GM19397 (cell line): ENCODE results near the gene JADE1.

Source experiments
- ATAC-seq: cut with Tn5 transposase; IDR thresholded peaks from one replicate; pipeline ENCODE4 v1.9.1; 2021; ENCODE audit warnings: mild to moderate bottlenecking, moderate library complexity; ENCODE audit not compliant: unreplicated experiment

The JADE1 gene

DNA sequence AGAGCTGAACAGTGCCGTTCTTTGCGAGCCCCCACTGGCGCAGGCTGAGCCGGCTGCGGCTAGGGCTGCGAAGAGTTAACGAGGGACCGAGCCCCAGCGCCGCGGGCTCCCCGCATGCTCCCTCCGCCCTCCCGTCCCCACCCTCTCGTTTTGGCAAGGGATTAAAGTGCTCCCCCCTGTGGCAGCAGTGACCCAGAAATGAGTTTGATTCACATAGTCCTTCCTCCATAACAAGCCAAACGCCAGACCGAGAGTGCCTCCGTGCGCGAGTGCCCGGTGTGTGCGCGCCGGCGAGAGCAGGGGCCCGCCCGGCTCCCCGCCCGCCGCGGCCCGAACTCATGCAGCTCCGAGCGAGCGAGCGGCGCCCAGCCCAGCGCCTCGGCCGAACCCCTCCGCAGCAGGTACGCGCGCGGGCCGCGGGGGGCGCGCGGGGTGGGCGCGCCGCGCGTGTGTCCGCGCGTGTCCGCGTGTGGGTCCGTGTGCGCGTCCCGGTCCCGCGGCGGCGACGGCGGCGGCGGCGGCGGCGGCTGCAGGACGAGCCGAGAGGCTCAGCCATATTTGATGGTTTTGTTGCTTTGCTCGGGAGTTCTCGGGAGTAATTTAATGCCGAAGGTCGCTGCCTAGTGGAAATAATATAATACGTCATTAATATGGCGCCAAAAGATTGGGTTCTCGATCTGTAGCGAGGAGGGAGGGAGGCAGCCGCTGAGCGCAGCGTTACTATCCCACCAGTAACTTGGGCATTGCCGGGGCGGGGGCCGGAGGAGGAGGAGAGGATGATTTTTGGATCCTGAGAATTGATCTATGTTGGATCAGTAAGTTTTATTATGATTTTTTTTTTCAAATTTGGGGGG is at the start of gene JADE1:
TSS of gene JADE1 (plus strand) at position 224 of the 854 bp plus-strand sequence. CDS start 22,059 bp downstream, outside the sequence.
- peak; percentile 47 for ATAC-seq

DNA sequence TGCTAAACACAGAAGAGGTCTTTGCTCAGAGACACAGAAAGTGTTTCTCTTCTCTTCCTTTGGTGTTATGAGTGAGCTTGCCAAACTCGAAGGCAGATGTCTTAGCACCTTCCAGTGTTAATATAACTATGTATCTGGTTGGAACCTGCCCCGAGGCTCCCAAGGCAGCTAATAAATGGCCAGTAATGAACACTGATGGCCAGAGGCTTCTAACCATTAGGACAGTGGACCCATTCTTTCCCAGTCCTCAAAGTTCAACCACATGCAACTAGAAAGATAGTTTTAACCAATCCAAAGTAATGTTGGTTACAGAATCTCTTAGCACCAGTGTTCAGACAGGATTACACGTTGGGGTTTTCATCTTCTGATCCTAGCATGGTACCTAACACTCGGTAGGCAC is 42.7 kb upstream of the JADE1 start:
- no peak for ATAC-seq

DNA sequence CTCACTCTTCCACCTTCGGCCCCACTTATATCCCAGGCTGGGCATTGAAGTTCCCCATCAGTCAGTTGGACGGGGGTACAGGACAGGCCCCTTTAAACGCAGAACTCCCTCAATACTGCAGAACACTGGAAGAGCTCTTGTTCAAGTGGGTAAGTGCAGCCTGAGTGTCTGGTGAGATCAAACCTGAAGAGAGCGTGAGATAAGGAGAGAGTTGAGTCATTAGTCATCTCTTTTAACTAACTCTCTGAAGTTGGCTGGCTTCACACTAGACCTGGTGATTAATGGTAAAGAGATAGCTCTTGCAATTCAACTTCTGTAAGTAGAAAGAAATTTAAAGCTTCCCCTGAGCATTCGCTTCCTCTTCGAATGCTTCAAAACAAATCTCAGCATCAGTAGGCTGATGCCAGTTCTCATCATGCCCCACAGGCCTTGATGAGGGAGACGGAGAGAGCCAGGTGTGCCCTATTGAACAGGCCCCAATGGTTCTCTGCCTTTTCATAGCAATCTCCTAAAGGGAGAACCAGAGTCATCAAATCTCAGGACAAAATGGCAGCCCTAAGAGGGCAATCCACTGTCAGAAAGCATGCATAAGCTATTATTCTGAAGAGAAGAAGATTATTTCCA is 41.0 kb upstream of the JADE1 start:
- no peak for ATAC-seq

DNA sequence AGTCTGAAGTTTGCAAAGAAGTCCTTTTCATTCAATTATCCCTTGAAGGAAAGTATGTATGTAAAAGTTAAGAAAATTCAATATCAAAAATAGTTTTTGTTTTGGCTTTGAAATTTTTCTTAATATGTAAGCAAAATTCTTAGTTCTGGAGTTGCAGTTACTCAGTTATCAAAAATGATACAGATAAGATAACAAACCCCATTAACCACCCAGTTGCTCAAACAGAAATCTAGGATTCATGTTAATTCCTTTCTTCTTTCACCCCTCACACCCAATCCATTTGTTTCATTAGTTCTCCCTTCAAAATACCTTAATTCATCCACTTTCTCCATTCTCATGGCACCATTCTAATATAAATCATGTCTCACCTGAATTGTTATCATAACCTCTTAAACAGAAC is 40.5 kb upstream of the JADE1 start:
- no peak for ATAC-seq

DNA sequence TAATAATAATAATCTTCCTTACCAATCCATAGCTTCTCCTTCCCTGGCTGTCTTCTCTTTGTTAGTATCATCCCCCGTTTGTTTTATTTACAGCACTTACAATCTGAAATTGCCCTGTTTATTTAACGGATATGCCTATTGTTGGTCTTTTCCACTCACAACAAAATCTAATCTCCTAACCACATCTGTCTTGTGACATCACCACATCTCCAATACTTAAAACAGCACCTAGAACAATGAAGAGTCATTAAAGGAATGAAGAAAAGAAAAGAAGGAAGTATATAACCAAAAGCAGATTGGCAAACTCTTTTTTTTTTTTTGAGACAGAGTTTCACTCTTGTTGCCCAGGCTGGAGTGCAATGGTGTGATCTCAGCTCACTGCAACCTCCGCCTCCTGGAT is 38.7 kb upstream of the JADE1 start:
- no peak for ATAC-seq

DNA sequence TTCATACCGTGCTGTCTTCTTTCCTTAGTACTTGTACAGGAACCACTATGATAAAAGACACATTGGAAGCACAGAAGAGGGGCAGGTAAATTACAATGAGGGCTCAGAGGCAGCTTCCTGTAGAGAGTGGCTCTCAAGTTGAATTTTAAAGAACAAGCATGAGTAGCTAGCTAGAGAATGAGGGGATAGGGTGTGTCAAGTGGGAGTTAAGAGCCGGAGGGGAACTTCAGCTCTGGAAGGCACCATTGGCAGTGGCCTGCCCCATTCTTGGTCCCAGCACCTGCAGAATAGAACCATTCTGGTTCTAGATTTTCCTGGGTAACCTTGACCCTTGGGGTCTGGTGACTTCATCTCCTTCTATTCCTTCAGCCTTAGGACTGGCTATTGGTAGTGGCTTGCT is 34.0 kb upstream of the JADE1 start:
- ATAC-seq: no peak

DNA sequence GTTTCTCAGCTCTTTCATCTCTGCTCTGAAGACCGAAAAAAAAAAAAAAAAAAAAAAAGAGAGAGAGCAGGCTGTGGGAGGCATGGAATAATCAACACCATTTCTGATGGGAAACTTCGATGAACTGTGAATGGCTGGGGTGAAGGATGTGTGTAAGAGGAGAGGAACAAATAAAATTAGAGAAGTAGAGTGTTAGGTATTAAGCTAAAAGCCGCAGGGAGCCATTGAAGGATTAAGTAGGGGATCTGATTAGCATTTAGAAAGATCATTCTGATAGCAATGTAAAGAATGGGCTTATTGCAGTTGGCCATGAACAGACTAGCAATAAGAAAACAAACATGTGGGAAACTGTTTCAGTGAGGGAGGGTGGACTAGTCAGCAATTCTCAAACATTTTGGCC is 33.6 kb upstream of the JADE1 start:
- no peak for ATAC-seq

DNA sequence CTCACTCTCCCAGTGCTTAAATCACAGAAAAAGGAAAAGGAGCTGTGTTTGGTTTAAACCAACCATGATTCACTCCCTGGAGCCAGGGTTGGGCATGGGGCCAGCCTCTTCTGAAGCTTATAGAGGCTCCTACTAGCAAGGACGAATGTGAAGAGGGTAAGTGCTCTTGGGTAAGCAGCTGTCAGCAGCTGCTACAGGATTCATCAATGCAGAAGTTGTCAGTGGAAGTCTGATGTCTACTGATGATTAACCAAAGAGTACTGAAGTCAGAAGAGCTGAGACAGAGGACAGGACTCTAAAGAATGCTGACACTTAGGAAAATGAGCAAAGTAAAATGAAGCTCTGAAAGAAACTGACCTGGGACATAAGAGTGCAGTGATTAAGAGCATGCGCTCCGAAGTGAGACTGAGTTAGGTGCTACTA is 32.7 kb upstream of the JADE1 start:
- ATAC-seq: no peak

DNA sequence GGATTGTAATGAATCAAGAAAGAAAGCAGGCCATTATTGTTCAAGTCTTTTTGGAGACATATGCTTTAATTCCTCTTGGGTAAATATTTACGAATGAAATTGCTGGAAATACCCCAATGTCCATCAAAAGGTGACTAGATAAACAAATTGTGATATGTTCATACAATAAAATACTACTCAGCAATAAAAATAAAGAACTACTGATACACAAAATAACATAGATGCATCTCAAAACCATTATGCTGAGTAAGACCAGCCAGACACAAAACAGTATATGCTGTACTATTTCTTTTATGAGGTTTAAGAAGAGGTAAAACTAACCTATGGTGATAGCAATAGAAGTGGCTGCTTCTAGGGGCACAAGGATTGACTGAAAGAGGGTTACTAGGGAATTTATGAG is 28.8 kb upstream of the JADE1 start:
- no peak for ATAC-seq

DNA sequence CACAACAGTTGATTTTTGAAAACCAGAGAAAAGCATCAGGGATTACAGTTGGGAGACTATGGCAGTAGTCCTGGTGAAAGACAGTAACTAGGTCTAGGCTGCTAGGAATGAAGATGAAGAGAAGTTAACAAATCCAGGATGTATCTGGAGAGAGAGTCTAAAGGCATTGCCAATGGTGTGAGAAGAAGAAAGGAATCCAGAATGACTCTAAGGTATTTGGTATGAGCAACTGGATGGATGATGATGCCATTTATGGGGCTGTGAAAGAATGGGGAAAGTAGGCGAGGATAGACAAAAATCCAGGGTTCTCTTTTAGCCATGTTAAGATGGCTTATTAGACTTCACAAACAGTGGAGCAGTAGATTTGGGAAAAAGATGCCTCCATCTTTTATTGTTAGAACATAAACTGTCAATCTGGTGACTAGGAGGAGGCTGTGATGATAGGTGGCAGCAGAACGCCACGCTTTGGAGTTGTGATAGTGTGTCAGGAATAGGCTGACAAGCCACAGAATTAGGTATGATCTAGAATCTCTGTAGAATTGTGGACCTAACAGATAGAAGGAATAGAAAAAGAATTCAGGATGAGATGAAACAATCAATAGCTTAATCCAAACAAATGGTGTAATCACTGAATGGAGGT is 27.3 kb upstream of the JADE1 start:
- ATAC-seq: no peak

DNA sequence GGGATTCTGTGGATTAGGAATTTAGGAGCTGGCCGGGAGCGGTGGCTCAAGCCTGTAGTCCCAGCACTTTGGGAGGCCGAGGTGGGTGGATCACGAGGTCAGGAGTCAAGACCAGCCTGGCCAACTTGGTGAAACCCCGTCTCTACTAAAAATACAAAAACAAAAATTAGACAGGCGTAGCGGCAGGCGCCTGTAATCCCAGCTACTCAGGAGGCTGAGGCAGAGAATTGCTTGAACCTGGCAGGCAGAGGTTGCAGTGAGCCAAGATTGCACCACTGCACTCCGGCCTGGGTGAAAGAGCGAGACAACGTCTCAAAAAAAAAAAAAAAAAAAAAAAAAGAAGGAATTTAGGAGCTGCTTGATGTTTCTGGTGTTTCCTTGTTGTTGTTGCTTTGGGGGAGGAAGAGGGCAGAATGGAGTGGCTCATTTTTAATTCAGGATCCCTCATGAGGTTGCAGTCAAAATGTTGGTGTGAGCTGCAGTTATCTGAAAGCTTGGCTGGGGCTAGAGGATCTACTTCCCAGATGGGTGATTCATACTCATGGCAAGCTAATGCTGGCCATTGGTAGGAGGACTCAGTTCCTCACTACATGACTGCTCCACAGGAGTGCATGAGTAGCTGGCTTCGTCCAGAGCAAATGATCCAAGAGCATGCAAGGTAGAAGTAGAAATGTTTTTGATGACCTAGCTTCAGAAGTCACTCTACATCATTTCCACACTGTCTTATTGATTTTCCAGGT is 26.5 kb upstream of the JADE1 start:
- no peak for ATAC-seq

DNA sequence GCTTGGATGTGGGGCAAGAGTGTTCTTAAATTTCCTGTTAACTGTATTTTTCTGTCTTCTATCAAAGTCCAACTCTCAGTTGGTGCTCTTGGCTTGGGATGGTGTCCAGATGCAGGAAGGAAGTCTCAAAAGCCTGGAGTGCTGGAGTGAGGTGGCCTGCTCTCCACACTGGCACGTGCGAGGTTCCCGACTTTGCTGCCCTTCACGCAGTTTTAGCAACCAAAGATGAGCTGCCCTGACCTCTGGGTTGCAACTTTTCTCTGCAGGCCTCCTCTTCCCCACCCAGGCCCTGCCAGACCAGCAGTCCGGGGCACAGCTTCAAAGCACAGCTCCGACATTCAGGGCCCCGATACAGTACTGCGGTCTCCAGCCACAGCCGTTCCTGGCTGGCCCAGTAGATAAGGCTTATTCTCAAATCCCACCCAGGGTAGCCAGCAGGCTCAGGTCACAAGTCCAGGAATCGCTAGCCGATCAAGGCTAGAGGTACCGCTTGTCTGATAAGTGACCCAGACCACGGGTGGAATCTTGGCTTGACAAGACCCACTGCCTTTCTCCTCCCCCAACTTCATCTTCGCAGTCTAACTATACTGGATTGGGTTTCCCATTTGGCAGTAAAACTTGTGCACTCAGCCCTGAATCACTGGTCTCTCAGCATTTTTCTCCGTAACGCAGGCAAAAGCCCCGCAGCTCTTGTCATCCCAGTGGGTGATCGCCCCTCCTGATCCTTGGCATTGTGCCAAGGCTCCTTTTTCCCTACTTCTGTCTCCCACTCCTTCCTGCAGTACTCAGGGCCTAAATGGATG is 21.8 kb upstream of the JADE1 start:
- no peak for ATAC-seq

DNA sequence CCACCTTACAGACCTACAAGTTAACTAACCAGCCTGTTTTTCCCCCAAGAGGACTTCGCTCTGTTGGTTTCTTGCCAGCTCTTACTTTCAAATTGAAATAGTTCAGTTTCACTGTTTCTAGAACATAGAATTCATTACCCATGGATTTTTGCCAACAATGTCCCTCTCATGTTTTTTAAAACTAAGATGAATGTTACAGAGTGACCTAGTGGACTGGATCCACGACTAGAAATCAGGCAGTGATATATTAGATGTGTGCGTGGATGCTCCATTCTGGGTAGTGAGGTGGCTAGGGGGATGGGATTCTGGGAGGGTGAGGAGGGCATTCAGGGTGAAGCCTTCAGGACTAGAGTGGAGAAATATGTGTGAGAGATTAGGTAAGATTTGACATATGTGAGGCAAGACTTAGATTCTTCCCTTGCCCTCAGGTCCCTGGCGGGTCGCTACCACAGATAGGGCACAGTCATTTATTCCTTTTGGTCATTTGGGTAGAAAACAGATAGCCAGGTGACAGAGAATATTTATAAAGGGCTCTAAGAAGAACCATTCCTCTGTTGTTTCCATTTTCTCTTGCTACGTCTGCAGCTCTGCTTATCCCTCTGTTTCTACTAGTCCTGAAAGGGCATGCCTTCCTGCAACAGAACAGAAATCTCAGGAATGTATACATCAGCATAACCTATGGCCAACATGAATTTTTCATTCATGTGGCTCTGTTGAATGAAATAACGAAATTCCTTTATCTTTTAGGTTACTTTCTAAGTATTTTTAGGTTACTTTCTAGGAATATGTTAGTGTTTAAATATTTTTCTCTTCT is 15.4 kb upstream of the JADE1 start:
- no peak for ATAC-seq

DNA sequence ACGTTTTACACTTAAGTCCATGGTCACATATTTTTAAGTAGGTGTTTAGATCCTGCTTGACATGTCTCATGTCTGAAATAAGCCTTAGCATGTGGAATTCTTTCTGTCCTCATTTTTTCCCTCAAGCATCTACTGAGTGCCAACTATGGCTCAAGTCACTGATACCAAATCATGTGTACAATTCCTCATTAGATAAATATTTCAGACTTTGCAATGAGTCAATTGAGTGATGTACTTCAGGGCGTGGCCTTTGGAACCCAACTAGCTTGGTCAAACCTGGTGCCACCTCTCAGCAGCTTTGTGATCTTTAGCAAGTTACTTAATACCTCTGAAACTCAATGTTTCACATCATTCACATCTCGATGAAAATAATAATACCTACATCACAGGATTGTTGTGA is 12.6 kb upstream of the JADE1 start:
- ATAC-seq: no peak

DNA sequence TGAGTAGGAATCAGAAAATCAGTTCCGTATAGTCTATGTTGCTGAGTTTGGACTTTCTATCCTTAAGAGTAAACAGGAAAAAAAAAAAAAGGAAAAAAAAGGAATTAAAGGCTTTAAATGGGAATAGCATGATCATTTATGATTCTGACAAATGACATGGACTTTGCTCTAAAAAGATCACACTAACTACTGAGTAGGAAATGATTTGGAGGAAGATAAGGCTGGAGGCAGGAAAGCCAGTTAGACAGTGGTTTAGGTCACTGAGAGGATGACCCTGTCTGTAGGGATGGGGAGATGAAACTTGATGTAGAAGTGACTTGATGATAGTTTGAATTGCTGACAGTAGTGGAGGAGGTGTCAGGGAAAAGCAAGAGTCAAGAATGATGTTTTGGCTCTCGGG is 9.2 kb upstream of the JADE1 start:
- no peak for ATAC-seq

DNA sequence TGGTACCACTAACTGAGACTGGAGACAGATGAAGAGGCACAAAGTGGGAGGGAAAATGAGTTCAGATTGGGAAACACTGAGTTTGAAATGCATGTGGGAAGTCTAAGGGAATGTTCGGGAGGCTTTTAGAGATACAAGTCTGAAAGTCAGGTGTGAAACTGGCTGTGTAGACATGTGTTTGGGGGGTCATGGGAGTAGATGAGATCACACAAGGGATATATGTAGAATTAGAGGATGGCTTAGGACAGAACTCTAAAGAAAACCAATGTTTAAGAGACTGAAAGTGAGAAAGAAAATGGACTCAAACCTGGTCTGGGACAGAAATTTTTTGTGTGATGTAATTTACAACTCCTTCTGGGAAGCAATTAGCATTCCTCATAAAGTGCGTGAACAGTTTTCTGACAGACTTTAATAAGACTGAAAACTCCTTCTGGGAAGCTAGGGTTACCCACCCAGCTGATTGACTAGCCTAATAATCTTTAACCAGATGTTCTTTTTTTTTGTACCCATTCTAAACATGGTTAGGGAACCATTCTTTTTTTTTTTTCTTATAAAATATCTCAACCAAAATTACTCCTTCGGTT is 8.7 kb upstream of the JADE1 start:
- no peak for ATAC-seq

DNA sequence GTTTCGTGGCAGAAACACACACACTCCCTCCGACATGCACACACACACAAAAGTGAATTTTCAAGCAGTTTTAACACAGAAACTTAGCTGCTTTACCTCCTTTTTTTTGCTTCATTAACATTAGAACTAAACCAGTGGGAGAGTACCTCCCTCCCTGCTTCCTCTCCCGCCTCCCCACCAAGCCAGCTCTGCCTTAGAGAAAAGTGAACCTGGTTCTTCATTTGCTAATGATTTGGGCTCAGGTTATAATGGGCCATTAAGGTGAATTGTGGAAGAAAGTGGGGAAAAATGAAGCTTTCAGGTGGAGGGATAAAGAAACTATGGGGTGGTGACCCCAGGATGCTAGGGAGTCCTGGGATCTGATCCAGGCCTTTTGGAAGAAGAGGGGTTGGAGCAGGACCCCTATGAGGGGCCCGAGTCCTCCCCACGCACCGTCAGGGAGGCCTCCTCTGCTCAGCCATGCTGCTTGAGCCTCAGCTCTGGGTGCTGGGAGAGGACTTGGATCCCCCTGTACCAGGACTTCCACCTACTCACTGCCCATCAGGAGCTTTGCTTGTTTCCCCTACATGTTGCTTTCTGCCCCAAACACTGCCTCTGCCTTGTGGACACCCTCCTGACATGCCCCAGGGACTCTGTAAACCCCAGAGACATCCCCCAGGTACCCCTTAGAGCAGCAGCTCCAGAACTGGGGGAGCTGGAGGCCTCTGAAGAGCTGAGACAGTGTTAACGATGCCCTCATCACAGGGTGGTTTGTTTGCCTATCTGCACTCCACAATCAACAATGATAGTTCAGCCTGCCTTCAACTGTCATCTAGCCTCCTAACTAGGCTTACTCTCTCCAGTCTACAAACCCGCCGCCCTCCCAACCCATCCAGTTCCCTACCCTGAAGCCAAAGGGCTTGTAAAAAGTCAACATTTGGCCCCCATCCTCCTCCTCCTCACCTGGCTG is 6.5 kb upstream of the JADE1 start:
- ATAC-seq: no peak

DNA sequence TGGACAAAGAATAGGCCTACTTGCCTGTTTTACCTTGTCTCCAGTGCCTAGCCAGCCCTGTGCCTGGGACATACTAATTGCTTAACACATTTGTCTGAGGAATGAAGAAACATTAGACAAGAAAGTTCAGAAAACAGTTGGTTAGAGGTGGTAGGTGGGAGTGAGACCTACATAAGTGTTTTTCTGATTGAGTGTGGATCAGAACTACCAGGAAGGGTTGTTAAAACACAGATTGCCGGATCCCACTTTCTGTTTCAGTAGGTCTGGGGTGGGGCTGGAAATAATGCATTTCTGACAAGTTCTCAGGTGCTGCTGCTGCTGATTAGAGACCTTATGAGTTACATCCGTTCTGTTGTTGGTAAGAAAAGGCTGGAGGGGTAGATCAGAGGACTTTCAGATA is 5.7 kb upstream of the JADE1 start:
- ATAC-seq: no peak
